GM10847 (cell line): ENCODE data around the gene EPN2.

Experiments
- POLR2A ChIP-seq: IDR thresholded peaks from 2 replicates; pipeline ENCODE4 v1.6.1; 2011; ENCODE audit not compliant: insufficient read length; ENCODE audit errors: extremely low read depth

EPN2 gene

GRCh38 chr17:19298569-19299213, 61.5 kb downstream of the EPN2 start:
- no peak for TF ChIP-seq POLR2A

GRCh38 chr17:19299214-19299747, 62.1 kb downstream of the EPN2 start:
- TF ChIP-seq POLR2A = no peak

DNA sequence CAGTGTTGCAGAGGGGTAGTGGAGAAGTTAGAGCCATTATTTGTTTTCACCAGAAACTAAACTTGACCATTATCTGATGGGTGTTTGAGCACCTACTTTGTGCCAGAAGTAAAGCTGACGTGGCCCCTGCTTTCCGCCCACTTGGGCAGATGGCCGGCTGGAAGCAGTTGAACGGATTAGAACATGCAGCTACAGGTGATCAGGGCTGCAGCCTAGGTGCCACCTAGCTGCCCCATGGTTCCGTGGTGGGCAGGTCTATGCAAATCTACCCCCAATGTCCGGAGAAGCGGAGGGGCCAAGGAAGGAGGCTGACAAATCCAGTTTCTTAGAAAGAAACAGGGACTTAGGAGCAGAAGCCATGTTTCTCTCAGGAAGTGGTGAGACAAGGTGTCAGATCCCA, 62.7 kb downstream of the EPN2 start:
- no peak for TF ChIP-seq POLR2A

GRCh38 chr17:19301274-19301951, 64.2 kb downstream of the EPN2 start:
- TF ChIP-seq POLR2A = no peak

GRCh38 chr17:19301973-19302372, 64.8 kb downstream of the EPN2 start:
- TF ChIP-seq POLR2A = no peak

- TF ChIP-seq POLR2A = no peak
These were observed 65.7 kb downstream of the EPN2 start for GRCh38 chr17:19302791-19303331.

DNA sequence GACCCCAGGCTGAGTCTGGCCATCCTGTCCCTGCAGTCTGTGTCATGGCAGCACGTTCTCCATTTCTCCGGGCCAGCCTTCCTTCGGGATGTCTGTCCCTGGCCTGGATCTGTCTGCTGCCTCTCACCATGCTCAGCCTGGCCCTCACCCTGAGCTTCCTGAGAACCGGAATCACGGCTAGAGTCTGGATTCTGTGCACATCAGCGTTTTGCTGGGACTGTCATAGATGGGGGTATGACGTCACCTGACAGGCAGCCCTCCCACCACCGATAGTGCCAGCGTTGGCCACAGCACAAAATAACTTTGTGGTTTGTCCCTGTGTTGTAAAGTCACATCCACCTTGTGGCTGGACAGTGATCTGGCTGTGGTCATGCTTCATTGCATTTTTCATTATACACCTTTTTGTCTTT, 66.2 kb downstream of the EPN2 start:
- no peak for TF ChIP-seq POLR2A

DNA sequence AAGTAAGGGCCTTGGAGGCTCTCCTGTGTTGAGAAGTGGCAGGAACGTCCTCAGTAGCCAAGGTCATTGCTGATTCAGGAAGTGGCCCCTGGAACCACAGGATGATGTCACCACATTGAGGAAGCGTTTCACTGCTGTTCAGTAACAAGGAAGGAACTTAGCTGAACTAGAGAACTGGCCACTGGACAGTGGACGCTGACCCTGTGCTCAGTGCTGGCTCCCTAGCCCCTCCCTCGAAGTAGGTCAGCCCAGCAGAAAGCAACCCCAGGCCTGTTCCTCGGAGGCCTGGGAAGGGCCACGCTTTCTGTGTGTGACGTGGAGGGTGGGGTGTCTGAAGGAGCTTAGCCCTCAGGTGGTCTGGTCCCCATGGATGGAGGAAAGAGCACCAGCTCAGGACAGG, 67.0 kb downstream of the EPN2 start:
- TF ChIP-seq POLR2A = no peak

DNA sequence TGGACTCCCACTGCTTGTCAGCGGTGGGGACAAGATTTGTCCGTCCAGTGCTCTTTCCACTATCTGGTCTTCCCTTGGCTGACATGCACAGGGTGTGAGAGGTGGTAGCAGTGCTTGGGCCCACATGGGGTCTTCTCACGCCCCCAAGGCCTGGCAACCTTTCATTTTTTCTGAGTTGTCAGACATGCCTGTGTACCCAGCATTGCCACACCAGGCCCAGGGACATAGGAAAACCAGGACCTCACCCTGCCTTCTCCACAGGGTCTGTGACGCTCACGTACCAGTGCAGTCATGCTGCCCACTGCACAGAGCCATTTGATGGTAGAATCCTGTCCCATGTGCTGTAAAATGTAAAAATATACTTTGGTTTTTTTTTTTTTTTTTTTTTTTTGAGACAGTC, 67.6 kb downstream of the EPN2 start:
- no peak for TF ChIP-seq POLR2A

- TF ChIP-seq POLR2A = no peak
These were observed 68.1 kb downstream of the EPN2 start for GRCh38 chr17:19305256-19305655.

- TF ChIP-seq POLR2A = no peak
These were observed 68.6 kb downstream of the EPN2 start for GRCh38 chr17:19305761-19306159.

DNA sequence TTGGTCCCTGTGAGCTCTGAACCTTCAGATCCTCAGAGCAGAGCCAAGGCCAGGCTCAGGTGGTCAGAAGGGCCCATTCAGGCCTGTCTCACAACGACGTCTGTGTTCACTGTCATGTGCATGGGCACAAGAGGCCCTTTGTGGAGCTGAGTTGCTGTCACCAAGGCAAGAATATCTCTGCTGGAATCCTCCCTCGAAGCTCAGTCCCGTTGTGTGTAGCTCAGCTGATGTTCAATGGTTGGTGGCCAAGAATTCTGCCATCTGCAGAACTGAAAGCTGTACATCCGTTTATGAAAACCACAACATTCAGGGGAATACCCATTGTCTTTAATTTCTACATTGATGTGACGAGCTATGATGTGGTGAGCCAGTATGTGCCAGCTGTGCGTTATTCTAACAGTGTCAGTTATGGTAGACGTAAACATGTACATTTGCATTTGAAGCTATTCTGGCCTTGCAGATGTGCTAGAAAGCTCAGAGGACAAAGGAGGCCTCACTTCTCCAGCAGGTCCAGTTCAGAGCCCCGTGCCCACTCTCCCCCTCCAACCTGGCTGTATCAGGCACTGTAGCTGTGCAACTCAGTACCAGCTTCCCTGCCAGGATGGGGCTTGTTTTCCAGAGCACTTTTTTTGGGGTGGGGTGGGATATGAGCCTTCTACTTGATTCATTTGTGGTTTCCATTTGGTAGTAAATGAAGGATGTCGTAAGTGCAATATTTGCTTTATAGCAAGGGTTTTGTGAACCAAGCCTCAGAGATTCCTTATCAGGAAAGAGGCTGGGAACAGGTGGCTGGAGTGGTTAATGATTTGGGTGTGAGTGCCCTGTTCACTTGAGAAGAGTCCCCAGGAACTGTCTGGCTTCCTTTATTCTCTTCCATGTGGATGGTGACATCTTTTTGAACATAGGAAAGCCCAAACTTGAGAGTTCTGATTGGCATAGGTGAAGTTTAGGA, 69.3 kb downstream of the EPN2 start:
- TF ChIP-seq POLR2A = no peak

- no peak for TF ChIP-seq POLR2A
These were observed 70.4 kb downstream of the EPN2 start for GRCh38 chr17:19307521-19307920.

DNA sequence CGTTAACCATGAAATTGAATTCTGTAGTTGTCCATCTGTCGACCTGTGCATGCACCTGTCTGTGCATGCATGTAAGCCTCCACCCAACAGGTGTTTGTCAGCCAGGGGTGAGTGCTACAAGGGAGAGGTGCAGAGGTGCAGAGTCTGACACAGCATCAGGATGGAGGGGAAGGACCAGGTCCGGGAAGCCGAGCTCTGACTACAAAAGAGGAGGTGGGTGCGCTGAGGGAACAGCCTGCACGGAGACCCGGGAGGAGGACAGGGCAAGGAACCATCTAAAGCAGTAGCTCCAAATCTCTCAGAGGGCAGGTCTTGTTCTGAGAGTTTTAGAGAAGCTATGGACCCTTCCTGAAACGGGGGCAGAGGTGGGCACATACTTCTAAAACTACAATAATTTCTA, 71.2 kb downstream of the EPN2 start:
- no peak for TF ChIP-seq POLR2A

- no peak for TF ChIP-seq POLR2A
These were observed 72.5 kb downstream of the EPN2 start for GRCh38 chr17:19309701-19310100.

DNA sequence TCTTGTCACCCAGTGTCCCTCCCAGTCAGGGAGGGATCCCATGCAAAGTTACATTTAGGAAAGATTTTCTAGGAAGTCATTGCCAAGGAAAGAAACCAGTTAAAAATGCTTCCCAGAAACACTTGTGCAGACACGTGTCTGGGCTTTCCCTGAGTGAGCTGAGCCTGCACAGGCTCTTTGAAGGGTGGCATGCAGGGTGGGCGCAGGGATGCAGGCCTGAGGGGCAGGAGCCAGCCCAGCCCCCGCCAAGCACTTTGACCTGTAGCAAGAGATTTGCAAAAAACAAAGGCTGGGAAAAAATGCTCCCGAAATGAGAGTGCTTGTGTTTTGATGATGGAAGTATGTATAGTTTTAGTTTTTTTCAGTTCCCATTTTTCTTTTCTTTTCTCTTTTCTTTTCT, 73.0 kb downstream of the EPN2 start:
- no peak for TF ChIP-seq POLR2A

DNA sequence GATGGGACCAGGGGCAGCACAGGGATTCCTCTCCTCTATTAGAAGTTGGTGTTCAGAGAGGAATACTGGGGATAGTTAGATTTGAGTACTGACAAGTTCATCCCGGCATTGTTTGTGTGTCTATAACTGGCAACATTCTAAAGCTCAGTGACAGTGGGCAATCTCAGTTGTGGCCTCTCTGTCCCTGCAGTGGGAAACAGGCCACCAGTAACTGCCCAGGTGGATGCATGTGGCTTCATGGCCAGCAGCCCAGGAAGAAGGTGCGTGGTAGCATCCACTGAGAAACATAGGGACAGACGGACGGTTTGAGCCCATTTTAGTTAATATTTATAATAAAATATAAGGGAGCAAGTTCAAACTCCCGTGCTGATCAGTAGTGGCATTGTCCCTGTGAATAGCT, 73.8 kb downstream of the EPN2 start:
- TF ChIP-seq POLR2A = no peak
